ENCODE data around the gene ARHGAP44.
A peak's percentile ranks its signal among the peaks of the same experiment; 100 is the strongest.

ARHGAP44 gene

DNA sequence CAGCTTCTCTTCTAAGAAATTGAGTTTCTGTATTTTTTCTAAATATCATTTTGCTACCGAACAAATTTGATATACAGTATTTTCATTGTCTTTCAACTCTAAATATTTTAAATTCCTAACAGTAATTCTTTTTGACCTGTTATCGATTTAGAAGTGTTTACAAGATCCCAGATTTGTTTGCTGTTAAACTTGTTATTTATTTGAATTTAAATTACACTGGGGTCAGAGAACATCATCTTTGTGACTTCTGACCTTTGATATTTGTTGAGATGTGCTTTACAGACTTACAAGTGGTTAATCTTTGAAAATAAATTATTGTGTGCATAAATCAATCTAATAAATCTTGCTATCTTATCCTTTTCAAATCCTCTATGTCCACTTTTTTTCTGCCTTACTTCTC, 94.2 kb downstream of the ARHGAP44 start:
- H3K27ac ChIP-seq, result no peak overlapping the region
- TF ChIP-seq Cebpa-rat (IDR thresholded peaks at IDR 0.05), result no peak
- no peaks in the 10 kb centered on the region; the same call in 1 of the 2 replicates for H3K9me3 ChIP-seq
- H3K27me3 ChIP-seq, result no peaks in the 10 kb centered on the region
- H3K4me1 ChIP-seq, result no peaks in the 10 kb centered on the region
- no peak overlapping the region for H3K4me3 ChIP-seq
- no peaks in the 10 kb centered on the region for H4K20me1 ChIP-seq
- no peaks in the 10 kb centered on the region for H3K36me3 ChIP-seq
- no peak overlapping the region for H3K9ac ChIP-seq
- no peak overlapping the region for H3K4me2 ChIP-seq

DNA sequence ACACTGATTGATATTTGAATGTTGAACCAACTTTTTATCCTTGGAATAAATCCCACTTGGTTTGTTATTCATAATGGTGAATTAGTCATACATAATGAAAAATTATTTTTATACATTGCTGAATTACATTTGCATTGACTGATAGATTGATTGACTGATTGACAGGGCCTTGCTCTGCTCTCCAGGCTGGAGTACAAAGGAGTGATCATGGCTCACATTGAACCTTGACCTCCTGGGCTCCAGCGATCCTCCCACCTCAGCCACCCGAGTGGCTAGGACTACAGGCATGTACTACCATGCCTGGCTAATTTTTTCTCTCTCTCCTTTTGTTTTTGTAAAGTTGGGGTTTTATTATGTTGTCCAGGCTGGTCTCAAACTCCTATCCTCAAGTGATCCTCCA, 97.8 kb downstream of the ARHGAP44 start:
- H3K27me3 ChIP-seq, result no peaks in the 10 kb centered on the region
- H3K9ac ChIP-seq, result no peak overlapping the region
- H3K27ac ChIP-seq, result no peak overlapping the region
- peaks cover 17% of the 10 kb centered on the region for H3K9me3 ChIP-seq
- 0 out of 2 replicates have a peak, but pooled peaks cover 5% of the 10 kb centered on the region for H3K36me3 ChIP-seq
- no peaks in the 10 kb centered on the region for H3K4me1 ChIP-seq
- no peak overlapping the region for H3K4me2 ChIP-seq
- H4K20me1 ChIP-seq, result no peaks in the 10 kb centered on the region
- no peak overlapping the region for H3K4me3 ChIP-seq
- TF ChIP-seq Cebpa-rat (IDR thresholded peaks at IDR 0.05), result no peak

DNA sequence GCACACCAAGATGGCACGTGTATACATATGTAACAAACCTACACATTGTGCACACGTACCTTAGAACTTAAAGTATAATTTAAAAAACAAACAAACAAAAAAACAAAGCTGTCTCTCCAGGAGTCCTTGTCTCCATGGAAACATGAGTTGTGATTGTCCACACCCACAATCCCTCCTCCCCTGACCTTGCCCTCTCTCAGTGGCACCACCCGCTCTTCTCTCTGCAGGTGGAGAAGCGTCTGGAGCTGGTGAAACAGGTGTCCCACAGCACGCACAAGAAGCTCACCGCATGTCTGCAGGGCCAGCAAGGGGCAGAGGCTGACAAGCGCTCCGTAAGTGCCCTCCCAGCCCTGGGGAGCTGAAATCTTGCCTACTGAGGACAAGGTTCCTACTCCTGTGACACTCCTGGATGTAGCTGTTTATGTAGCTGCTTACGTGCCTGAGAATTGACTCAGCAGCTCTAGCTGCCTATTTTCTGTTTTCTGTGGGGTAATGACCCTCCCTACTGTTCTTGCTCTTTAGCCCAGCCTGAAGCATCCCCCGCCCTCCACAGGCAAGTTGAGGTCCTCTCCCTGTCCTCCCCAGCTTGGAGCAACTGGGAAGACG, 107.0 kb downstream of the ARHGAP44 start:
- no peak for TF ChIP-seq Cebpa-rat (IDR thresholded peaks at IDR 0.05)
- Histone ChIP-seq H3K27me3 (no peaks in the 10 kb centered on the region), H3K9me3 (peaks cover 61% of the 10 kb centered on the region), H3K4me1 (no peaks in the 10 kb centered on the region), H3K36me3 (peaks cover 24% of the 10 kb centered on the region), H3K4me3 (no peak overlapping the region), H3K4me2 (no peak overlapping the region), H3K27ac (no peak overlapping the region), H4K20me1 (no peaks in the 10 kb centered on the region), H3K9ac (no peak overlapping the region)

DNA sequence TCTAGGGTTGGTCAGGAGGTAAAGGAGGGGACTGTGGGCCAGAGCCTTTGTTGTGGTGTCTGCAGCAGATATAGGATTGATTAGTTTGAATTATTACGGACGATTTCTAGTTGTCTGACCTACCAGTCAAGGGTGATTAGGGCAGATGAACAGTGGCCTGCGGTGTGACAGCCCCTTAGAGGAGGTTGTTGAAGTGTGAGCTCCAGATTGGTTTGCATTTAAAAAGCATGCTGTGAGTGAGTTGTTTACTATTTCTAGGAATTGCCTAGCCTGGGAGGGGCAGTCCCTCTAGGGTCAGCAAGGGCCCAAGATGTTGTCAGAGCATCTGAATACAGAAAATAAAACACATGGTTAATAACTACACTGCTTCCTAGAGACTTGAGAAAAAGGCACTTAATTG, 108.8 kb downstream of the ARHGAP44 start:
- no peaks in the 10 kb centered on the region for H4K20me1 ChIP-seq
- H3K9ac ChIP-seq, result no peak overlapping the region
- no peak overlapping the region for H3K4me2 ChIP-seq
- TF ChIP-seq Cebpa-rat (IDR thresholded peaks at IDR 0.05), result no peak
- H3K4me3 ChIP-seq, result no peak overlapping the region
- H3K4me1 ChIP-seq, result no peaks in the 10 kb centered on the region
- no peaks in the 10 kb centered on the region for H3K27me3 ChIP-seq
- H3K27ac ChIP-seq, result no peak overlapping the region
- H3K36me3 ChIP-seq, result peaks cover 19% of the 10 kb centered on the region
- peaks cover 44% of the 10 kb centered on the region for H3K9me3 ChIP-seq

DNA sequence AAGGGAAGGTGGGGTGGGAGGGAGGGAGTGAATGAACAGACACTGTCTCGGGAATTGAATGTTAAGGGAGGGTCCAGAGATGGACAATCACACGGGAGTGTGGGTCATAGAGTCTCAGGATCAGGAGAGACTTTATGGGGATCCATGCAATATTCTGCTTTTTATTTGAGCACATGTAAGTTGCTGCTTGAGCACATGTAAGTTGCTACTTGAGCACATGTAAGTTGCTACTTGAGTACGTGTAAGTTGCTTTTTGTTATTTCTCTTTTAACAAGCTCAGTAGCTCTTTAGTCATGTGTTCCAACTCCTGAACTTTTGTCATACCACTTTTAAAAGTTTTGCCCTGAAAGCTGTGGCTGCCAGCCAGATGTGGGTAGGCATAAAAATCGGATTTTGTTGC, 110.3 kb downstream of the ARHGAP44 start:
- H3K27ac ChIP-seq, result no peak overlapping the region
- H3K9me3 ChIP-seq, result peaks cover 37% of the 10 kb centered on the region

DNA sequence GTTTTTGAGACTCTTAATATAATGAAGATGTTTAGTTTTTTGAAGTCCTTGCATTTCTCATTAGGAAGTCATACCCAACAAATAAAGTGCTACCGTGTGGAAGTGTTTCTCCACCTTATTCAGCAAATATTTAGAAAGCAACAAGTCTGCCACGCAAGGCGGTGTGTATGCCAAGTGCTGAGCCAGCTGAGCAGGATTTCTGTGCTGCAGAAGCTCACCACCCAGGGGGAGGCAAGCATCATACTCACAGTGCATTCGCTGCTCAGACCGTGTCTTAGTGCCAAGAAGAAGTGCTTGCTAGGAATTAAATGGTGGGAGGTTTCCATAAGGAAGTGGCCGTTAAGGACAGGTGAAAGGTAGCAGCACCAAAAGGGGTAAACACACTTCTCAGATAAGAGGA, 111.2 kb downstream of the ARHGAP44 start:
- H3K27ac ChIP-seq, result no peak overlapping the region
- H4K20me1 ChIP-seq, result no peaks in the 10 kb centered on the region
- peaks cover 30% of the 10 kb centered on the region for H3K9me3 ChIP-seq
- H3K36me3 ChIP-seq, result peaks cover 17% of the 10 kb centered on the region
- no peaks in the 10 kb centered on the region for H3K4me1 ChIP-seq
- H3K27me3 ChIP-seq, result no peaks in the 10 kb centered on the region
- H3K4me3 ChIP-seq, result no peak overlapping the region
- TF ChIP-seq Cebpa-rat (IDR thresholded peaks at IDR 0.05), result no peak
- H3K9ac ChIP-seq, result no peak overlapping the region
- no peak overlapping the region for H3K4me2 ChIP-seq

More for the DNA sequence above, 110.3 kb downstream of the ARHGAP44 start:
- Histone ChIP-seq H3K4me3 (no peak overlapping the region), H3K9ac (no peak overlapping the region), H3K36me3 (peaks cover 17% of the 10 kb centered on the region), H3K4me1 (no peaks in the 10 kb centered on the region), H4K20me1 (no peaks in the 10 kb centered on the region), H3K4me2 (no peak overlapping the region), H3K27me3 (no peaks in the 10 kb centered on the region)
- no peak for TF ChIP-seq Cebpa-rat (IDR thresholded peaks at IDR 0.05)

DNA sequence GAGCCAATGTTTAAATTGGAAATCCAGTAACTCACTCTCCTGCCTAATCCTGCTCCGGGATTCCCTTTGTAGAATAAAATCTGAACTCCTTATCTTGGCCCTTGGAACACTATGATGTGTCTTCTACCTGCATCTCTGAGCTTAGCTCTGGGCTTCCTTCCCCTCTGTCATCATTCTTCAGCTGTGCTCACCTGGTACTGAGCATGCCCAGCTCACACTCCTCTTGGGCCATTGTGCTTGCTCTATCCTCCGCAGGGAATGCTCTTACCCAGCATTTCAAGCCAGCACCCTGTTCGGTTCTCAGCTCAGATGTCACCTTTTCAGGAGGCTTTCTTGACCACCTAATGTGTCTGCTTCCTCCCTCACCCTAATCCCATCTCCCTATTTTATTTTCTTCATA, 112.7 kb downstream of the ARHGAP44 start:
- Histone ChIP-seq H3K36me3 (peaks cover 11% of the 10 kb centered on the region), H4K20me1 (no peaks in the 10 kb centered on the region), H3K9me3 (peaks cover 31% of the 10 kb centered on the region), H3K27me3 (no peaks in the 10 kb centered on the region), H3K4me3 (no peak overlapping the region), H3K27ac (no peak overlapping the region), H3K9ac (no peak overlapping the region), H3K4me2 (no peak overlapping the region), H3K4me1 (no peaks in the 10 kb centered on the region)
- no peak for TF ChIP-seq Cebpa-rat (IDR thresholded peaks at IDR 0.05)

DNA sequence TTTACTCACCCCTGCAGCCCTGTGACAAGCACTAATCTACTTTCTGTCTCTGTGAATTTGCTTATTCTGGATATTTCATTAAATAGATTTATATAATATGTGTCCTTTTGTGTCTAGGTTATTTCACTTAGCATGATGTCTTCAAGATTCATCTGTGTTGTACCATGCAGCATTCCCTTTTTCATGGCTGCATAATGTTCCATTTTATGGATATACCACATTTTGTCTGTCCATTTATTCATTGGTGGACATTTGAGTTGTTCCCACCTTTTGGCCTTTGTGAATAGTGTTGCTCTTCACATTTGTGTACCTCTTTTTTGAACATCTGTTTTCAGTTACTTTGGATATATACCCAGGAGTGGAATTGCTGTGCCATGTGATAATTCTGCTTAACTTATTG, 118.2 kb downstream of the ARHGAP44 start:
- Histone ChIP-seq H3K9ac (no peak overlapping the region), H3K4me2 (no peak overlapping the region), H4K20me1 (no peaks in the 10 kb centered on the region), H3K27ac (no peak overlapping the region), H3K36me3 (no peaks in the 10 kb centered on the region), H3K4me1 (peaks cover 11% of the 10 kb centered on the region), H3K27me3 (no peaks in the 10 kb centered on the region), H3K9me3 (peaks cover 13% of the 10 kb centered on the region), H3K4me3 (no peak overlapping the region)
- TF ChIP-seq Cebpa-rat (IDR thresholded peaks at IDR 0.05), result no peak

DNA sequence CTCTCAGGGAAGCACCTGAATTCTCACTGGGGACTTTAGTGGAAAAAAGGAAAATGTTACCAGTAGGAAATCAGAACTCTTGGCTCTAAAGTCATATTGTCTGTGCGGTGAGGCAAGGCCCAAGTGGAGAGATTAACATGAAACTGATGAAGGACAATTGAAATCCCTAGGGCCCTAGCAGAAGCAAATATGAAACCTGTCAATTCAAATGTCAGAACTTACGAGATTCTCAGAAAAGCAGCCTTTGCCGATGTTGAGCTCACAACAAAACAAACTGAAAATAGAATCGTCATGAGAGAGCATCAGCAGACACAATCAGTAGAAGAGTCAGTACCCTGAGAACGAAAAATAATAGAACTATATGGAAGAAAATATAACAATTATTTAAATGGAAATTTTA, 119.7 kb downstream of the ARHGAP44 start:
- no peaks in the 10 kb centered on the region for H3K27me3 ChIP-seq
- H4K20me1 ChIP-seq, result no peaks in the 10 kb centered on the region
- H3K4me2 ChIP-seq, result peak overlapping the region; percentile 37
- no peak for TF ChIP-seq Cebpa-rat (IDR thresholded peaks at IDR 0.05)
- H3K36me3 ChIP-seq, result no peaks in the 10 kb centered on the region
- no peak overlapping the region for H3K9ac ChIP-seq
- no peak overlapping the region for H3K27ac ChIP-seq
- peaks cover 13% of the 10 kb centered on the region for H3K9me3 ChIP-seq
- H3K4me1 ChIP-seq, result peaks cover 11% of the 10 kb centered on the region
- no peak overlapping the region for H3K4me3 ChIP-seq

DNA sequence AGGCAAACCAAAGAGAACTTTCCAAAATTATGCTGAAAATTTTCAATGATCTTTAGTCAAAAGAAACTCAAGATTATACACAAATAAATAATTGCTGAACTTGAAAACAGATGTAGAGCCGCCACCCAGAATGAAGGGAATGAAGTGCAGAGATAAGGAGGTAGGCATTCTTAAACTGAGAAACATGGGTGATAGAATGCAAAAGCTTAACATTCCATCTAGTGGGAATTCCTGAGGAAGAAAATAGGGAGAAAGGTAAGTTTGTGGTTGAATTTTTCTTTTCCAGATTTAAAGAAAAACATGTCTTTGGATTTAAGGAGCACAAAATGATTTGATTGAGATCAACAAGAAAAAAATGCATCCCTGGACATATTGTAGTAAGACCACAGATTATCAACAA, 120.2 kb downstream of the ARHGAP44 start:
- no peaks in the 10 kb centered on the region for H4K20me1 ChIP-seq
- peak overlapping the region; percentile 37; the same call in 1 of the 2 replicates for H3K4me2 ChIP-seq
- peaks cover 13% of the 10 kb centered on the region for H3K9me3 ChIP-seq
- H3K4me1 ChIP-seq, result peaks cover 11% of the 10 kb centered on the region
- H3K36me3 ChIP-seq, result no peaks in the 10 kb centered on the region
- no peak overlapping the region for H3K27ac ChIP-seq
- no peak overlapping the region for H3K9ac ChIP-seq
- no peaks in the 10 kb centered on the region for H3K27me3 ChIP-seq
- no peak for TF ChIP-seq Cebpa-rat (IDR thresholded peaks at IDR 0.05)
- no peak overlapping the region for H3K4me3 ChIP-seq

DNA sequence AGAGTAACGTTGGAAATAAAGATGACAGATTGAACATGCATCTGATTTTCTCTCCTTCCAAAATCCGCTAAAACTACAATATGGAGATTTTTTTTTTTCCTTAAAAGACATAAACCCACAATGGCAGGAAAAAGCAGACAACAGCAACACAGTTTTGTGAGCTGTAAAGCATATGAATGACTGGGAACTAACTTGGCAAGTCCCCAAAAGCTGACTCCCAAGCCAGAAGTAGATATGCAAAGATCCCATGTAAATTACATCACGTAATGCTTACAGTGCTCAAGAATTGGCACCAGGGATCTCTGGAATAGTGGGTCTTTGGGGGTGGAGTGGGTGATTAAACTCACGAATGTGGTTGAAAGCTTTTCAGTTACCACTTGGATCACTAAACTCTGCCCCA, 121.9 kb downstream of the ARHGAP44 start:
- H3K4me2 ChIP-seq, result no peak overlapping the region
- H3K4me1 ChIP-seq, result peaks cover 11% of the 10 kb centered on the region
- H3K4me3 ChIP-seq, result no peak overlapping the region
- no peak for TF ChIP-seq Cebpa-rat (IDR thresholded peaks at IDR 0.05)
- no peaks in the 10 kb centered on the region for H3K27me3 ChIP-seq
- peaks cover 6% of the 10 kb centered on the region for H3K36me3 ChIP-seq
- H4K20me1 ChIP-seq, result no peaks in the 10 kb centered on the region
- no peak overlapping the region for H3K27ac ChIP-seq
- H3K9me3 ChIP-seq, result peaks cover 13% of the 10 kb centered on the region
- no peak overlapping the region for H3K9ac ChIP-seq
